ENCODE results near the gene NF1.

The NF1 gene

DNA sequence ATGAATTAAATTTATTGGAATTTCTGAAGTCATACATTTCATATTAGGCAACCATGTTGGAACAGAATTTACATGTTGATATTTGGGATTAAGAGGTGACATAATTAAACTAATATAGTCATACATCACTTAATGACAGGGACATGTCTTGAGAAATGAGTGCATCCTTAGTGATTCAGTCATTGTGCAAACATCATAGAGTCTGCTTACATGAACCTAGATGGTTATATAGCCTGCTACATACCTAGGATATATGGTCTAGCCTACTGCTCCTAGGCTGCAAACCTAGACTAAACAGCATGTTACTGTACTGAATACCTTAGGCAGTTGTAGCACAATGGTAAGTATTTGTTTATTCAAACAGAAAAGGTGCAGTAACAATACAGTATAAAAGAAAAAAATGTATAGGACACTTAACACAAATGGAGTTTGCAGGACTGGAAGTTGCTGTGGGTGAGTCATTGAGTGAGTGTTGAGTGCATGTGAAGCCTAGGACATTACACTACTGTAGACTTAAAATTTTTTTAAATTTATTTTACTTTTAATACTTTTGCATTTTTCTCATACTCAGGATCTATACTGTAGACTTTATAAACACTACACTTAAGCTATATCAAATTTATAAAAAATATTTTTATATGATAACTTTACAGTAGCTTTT is 116.7 kb downstream of the NF1 start:
- Histone ChIP-seq H3K4me1 (no peaks in the 10 kb centered on the region), H3K27me3 (no peaks in the 10 kb centered on the region), H3K9ac (no peak overlapping the region), H3K9me3 (no peaks in the 10 kb centered on the region), H3K27ac (no peak overlapping the region), H3K4me2 (no peak overlapping the region), H3K36me3 (peaks cover 31% of the 10 kb centered on the region), H3K4me3 (no peak overlapping the region), H4K20me1 (no peaks in the 10 kb centered on the region)
- no peak for TF ChIP-seq Cebpa-rat (IDR thresholded peaks at IDR 0.05)

DNA sequence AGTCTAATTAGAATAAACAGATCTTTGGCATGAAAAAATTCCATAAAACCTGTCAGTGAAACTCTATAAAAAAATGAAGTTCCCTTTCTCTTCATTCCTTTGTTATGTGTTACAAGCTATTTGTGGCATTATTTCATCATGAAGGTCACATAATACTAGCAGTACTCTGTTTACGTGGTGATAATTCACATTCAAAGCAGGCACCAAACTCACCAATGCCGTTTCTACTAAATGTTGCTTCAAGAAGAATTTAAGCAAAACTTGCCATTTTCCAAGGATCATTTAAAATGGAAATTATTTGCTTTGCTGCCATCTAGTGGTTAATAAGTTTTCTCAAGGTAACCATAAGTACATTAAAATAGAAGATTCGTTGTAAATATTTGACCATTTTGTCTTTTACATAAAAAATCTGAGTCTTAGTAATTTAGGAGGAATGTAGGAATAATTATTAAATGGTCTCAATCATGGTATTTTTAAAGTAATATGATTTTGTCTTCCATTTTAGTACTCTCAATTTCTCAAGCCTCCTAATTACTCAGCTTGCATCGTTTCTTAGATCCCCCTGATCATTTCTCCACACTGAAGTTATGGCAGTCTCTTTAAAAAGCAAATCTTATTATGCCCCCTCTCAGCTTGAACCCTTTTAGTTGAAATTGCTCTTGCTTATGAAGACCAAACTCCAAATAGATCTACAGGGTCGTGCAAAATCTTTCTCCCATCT is 121.4 kb downstream of the NF1 start:
- Histone ChIP-seq H3K4me3 (no peak overlapping the region), H3K36me3 (peaks cover 37% of the 10 kb centered on the region), H3K4me1 (no peaks in the 10 kb centered on the region), H3K9ac (no peak overlapping the region), H3K4me2 (no peak overlapping the region), H3K27ac (no peak overlapping the region), H3K27me3 (no peaks in the 10 kb centered on the region), H4K20me1 (no peaks in the 10 kb centered on the region), H3K9me3 (no peaks in the 10 kb centered on the region)
- TF ChIP-seq Cebpa-rat (IDR thresholded peaks at IDR 0.05): no peak

DNA sequence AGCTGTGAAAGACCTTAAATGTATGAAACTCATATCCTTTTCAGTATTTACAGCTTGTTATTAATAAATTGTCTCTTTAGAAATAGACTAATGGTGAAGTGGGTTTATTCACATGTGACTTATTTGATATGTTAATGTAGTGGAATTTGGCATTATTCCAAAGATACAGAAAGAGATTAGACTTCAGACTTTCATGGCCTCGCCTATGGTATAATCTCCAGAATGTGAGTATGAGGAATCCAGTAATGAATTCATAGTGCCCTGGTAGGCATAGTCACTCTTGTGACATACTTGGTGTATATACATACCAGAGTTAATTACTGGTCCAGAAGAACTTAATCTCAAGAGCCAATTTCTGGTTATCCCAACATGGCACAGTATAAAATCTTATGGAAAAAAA is 129.6 kb downstream of the NF1 start:
- H3K4me1 ChIP-seq: no peaks in the 10 kb centered on the region
- no peak overlapping the region for H3K9ac ChIP-seq
- no peak for TF ChIP-seq Cebpa-rat (IDR thresholded peaks at IDR 0.05)
- no peak overlapping the region for H3K4me3 ChIP-seq
- H3K27ac ChIP-seq: no peak overlapping the region
- H3K4me2 ChIP-seq: no peak overlapping the region
- no peaks in the 10 kb centered on the region for H3K27me3 ChIP-seq
- peaks cover 16% of the 10 kb centered on the region for H3K36me3 ChIP-seq
- no peaks in the 10 kb centered on the region for H4K20me1 ChIP-seq
- H3K9me3 ChIP-seq: no peaks in the 10 kb centered on the region

DNA sequence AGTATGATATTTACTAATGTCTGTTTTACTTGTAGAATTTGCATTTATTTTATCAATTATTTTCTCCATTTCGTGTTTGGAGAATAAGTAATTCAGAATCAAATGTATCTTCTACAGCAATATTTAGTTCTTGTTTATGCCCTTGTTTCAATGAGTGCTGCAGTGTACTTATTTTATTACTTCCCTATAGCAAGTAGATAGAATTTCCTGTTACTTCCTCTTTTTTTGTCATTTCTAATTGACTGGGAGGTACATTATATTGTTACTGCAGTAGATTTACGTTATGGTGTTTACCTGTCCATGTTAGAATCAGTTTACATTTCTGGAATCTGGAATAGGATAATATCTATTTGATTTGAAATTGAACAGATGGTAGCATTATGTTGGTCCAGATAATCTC is 131.1 kb downstream of the NF1 start:
- H3K9me3 ChIP-seq: no peaks in the 10 kb centered on the region
- no peak overlapping the region for H3K4me2 ChIP-seq
- H3K27me3 ChIP-seq: no peaks in the 10 kb centered on the region
- no peak overlapping the region for H3K27ac ChIP-seq
- H3K36me3 ChIP-seq: peaks cover 28% of the 10 kb centered on the region
- no peak overlapping the region for H3K9ac ChIP-seq
- no peak overlapping the region for H3K4me3 ChIP-seq
- TF ChIP-seq Cebpa-rat (IDR thresholded peaks at IDR 0.05): no peak
- H3K4me1 ChIP-seq: no peaks in the 10 kb centered on the region
- no peaks in the 10 kb centered on the region for H4K20me1 ChIP-seq

GRCh38 chr17:31226373-31226772 is 131.6 kb downstream of the NF1 start:
- TF ChIP-seq Cebpa-rat (IDR thresholded peaks at IDR 0.05): no peak
- Histone ChIP-seq H4K20me1 (no peaks in the 10 kb centered on the region), H3K4me2 (no peak overlapping the region), H3K27me3 (no peaks in the 10 kb centered on the region), H3K36me3 (peaks cover 28% of the 10 kb centered on the region), H3K4me3 (no peak overlapping the region), H3K4me1 (no peaks in the 10 kb centered on the region), H3K9ac (no peak overlapping the region), H3K27ac (no peak overlapping the region), H3K9me3 (no peaks in the 10 kb centered on the region)

DNA sequence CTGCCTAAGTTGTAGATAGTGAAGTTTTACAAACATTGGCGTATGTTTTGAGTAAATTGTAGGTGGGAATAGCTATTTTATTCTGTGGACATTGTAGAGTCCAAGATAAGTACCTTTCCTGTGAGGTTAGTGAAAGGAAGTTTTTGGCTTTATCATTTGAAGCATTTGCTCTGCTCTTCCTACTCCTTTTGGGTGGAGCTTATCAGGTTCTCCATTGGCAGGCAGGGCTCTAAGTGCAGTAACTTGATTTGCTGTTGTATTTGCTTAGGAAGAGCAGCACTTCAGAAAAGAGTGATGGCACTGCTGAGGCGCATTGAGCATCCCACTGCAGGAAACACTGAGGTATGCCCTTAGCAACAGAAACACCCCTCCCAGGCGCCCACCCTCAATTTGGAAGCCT is 132.2 kb downstream of the NF1 start:
- Histone ChIP-seq H3K9me3 (no peaks in the 10 kb centered on the region), H4K20me1 (no peaks in the 10 kb centered on the region), H3K27ac (no peak overlapping the region), H3K4me1 (no peaks in the 10 kb centered on the region), H3K4me2 (no peak overlapping the region), H3K9ac (no peak overlapping the region), H3K4me3 (no peak overlapping the region), H3K27me3 (no peaks in the 10 kb centered on the region), H3K36me3 (peaks cover 28% of the 10 kb centered on the region)
- TF ChIP-seq Cebpa-rat (IDR thresholded peaks at IDR 0.05): no peak

DNA sequence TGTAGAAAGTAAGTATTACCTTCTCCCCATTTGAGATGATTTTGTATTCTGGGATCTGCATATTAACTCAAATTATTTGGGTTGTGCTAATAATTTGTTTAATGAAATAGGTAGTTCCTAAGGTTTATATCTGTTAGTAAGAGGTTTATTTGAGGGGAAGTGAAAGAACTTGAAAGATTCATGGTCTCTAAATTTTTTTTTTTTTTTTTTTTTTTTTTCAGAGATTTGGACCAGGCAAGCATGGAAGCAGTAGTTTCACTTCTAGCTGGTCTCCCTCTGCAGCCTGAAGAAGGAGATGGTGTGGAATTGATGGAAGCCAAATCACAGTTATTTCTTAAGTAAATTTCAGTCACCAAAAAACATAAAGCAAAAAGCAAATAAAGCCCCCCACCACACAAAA is 137.1 kb downstream of the NF1 start:
- no peak for TF ChIP-seq Cebpa-rat (IDR thresholded peaks at IDR 0.05)
- Histone ChIP-seq H3K36me3 (peaks cover 53% of the 10 kb centered on the region), H3K27me3 (no peaks in the 10 kb centered on the region), H3K9me3 (no peaks in the 10 kb centered on the region), H3K9ac (no peak overlapping the region), H3K4me3 (no peak overlapping the region), H3K4me1 (no peaks in the 10 kb centered on the region), H4K20me1 (no peaks in the 10 kb centered on the region), H3K4me2 (no peak overlapping the region), H3K27ac (no peak overlapping the region)

DNA sequence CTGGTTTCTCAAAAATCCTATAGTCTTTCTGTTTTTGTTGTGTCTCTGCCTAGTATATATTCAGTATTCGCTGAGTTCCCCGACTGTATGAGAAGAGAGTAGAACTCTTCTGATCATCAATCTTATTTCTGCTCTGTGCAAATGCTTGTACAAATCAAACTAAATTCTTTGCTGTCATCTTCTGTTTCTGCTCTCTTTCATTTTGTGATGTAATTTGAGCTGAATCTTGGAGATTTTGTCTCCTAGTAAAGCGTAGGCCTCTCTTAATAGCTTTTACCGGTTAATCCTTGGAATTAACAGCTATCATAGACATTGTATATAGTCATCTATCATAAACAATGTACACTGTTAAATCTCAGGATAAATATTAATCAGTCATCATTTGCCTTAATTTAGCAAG is 140.3 kb downstream of the NF1 start:
- no peak overlapping the region for H3K9ac ChIP-seq
- no peak overlapping the region for H3K27ac ChIP-seq
- no peaks in the 10 kb centered on the region for H3K27me3 ChIP-seq
- H3K4me2 ChIP-seq: no peak overlapping the region
- H3K4me3 ChIP-seq: no peak overlapping the region
- TF ChIP-seq Cebpa-rat (IDR thresholded peaks at IDR 0.05): no peak
- H3K4me1 ChIP-seq: no peaks in the 10 kb centered on the region
- no peaks in the 10 kb centered on the region for H4K20me1 ChIP-seq
- peaks cover 58% of the 10 kb centered on the region for H3K36me3 ChIP-seq
- H3K9me3 ChIP-seq: peaks cover 6% of the 10 kb centered on the region

GRCh38 chr17:31236137-31236536 is 141.4 kb downstream of the NF1 start:
- Histone ChIP-seq H3K9ac (no peak overlapping the region), H3K9me3 (peaks cover 17% of the 10 kb centered on the region), H3K4me1 (no peaks in the 10 kb centered on the region), H3K27ac (no peak overlapping the region), H3K27me3 (no peaks in the 10 kb centered on the region), H4K20me1 (no peaks in the 10 kb centered on the region), H3K4me2 (no peak overlapping the region), H3K36me3 (peaks cover 64% of the 10 kb centered on the region), H3K4me3 (no peak overlapping the region)
- TF ChIP-seq Cebpa-rat (IDR thresholded peaks at IDR 0.05): no peak

GRCh38 chr17:31236712-31237111 is 141.9 kb downstream of the NF1 start:
- Histone ChIP-seq H3K36me3 (peaks cover 69% of the 10 kb centered on the region), H3K27ac (no peak overlapping the region), H4K20me1 (no peaks in the 10 kb centered on the region), H3K27me3 (no peaks in the 10 kb centered on the region), H3K9me3 (peaks cover 20% of the 10 kb centered on the region), H3K4me2 (no peak overlapping the region), H3K4me3 (no peak overlapping the region), H3K4me1 (no peaks in the 10 kb centered on the region), H3K9ac (no peak overlapping the region)
- TF ChIP-seq Cebpa-rat (IDR thresholded peaks at IDR 0.05): no peak

Measured in BLaER1 (cell line).